ENCODE results near the gene CTIF. TPM values are rescaled to one million over a fixed set of nuclear protein-coding genes. Genes with fewer than 3 reads are reported as not detected.

Gene CTIF
- total and polyA plus RNA-seq, 2 experiments from 2014 or later = 8.6 to 14.4 TPM

DNA sequence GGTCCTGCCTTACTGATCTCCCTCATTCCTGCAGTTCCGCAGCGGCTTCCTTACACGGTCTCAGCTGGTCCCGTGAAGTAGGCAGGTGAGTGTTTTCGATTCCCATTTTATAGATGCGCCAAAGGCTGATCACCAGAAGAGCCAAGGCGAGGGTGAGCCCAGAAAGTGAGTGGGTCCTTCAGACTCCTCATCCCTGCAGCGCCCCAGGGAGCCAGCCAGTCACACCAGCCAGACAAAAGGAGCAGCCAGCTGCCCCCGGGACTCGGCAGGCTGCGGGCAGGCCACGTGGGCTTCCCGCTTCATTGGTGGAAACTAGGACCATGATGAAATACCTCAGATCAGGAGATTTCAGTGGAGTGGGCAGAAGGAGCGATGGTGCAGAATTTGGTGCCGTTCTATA lies 326.0 kb downstream of the CTIF start (continued):
- TF ChIP-seq NANOG (IDR thresholded peaks at IDR 0.05; ENCODE audit: borderline replicate concordance) (no peak), ZNF331 (CRISPR knock-in tag; IDR thresholded peaks at IDR 0.05; ENCODE audit: low read depth) (no peak), ZNF114 (CRISPR knock-in tag; IDR thresholded peaks at IDR 0.05) (no peak), CREB1 (CRISPR knock-in tag; IDR thresholded peaks at IDR 0.05; ENCODE audit: low read depth) (no peak), STAT1 (IDR thresholded peaks at IDR 0.05; ENCODE audit: unreplicated experiment) (no peak)

DNA sequence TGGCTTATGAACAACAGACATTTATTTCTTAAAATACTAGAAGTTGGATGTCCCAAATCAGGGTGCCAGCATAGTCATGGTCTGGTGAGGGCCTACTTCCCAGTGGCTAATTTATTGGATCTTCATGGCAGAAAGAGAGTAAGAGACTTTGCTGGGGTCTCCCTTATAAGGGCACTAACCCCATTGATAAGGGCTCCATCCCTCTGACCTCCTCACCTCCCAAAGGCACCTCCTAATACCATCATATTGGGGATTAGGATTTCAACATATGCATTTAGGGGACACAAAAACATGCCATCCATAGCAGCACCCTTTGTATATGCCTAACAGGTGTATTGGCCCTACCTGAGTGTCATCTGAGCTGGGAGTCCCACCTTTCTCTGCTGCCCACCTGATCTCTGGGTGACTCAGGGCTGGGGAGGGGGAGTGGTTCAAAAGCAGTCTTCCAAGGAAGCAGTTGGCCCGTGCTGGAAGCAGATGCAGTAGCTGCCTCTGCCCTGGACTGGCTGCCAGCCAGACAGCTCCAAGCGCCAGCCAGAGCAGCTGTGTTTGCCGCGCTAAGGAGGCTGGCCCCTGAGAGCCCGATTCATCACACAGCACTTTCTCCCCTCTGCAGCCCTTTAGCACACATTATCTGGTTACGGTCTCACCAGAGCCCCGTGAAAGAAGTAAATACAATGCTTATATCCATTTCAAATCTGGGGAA lies 327.4 kb downstream of the CTIF start:
- ATAC-seq = no peak
- Mint-ChIP-seq H3K27me3 (ENCODE audit: insufficient read depth, low read depth, poor library complexity) (peaks cover 16% of the 10 kb centered on the region), H3K4me3 (no peak overlapping the region), H3K9me3 (no peaks in the 10 kb centered on the region; the same call in 2 of the 3 replicates), H3K4me1 (peaks cover 5% of the 10 kb centered on the region), H3K27ac (no peak overlapping the region), H3K36me3 (ENCODE audit: low read depth) (no peaks in the 10 kb centered on the region)
- no peaks in the 10 kb centered on the region for H3F3A ChIP-seq (replicated peaks; ENCODE audit: low read depth)
- no peak for DNase-seq (ENCODE audit: low spot score)
- H3K27ac ChIP-seq (ENCODE audit: low read depth) = no peak overlapping the region
- no peak overlapping the region for H3K4me2 ChIP-seq
- H3K79me2 ChIP-seq (replicated peaks; ENCODE audit: insufficient read depth) = no peaks in the 10 kb centered on the region
- H3K27me3 ChIP-seq (ENCODE audit: insufficient read depth) = no peaks in the 10 kb centered on the region
- H3K4me1 ChIP-seq (ENCODE audit: insufficient read depth) = 0 out of 2 replicates have a peak, but pooled peaks cover under 1% of the 10 kb centered on the region
- H3K36me3 ChIP-seq (ENCODE audit: insufficient read depth) = no peaks in the 10 kb centered on the region
- no peak overlapping the region for H2AFZ ChIP-seq
- H4K20me1 ChIP-seq (replicated peaks; ENCODE audit: insufficient read depth) = no peaks in the 10 kb centered on the region
- no peaks in the 10 kb centered on the region for H3K9me2 ChIP-seq (ENCODE audit: insufficient read depth)
- H3K4me3 ChIP-seq = no peak overlapping the region
- TF ChIP-seq POLR2AphosphoS5 (IDR thresholded peaks at IDR 0.05; ENCODE audit: low read depth) (no peak), ZNF331 (CRISPR knock-in tag; IDR thresholded peaks at IDR 0.05; ENCODE audit: low read depth) (no peak), NANOG (IDR thresholded peaks at IDR 0.05; ENCODE audit: borderline replicate concordance) (no peak), JUNB (IDR thresholded peaks at IDR 0.05; ENCODE audit: unreplicated experiment) (no peak), STAT1 (IDR thresholded peaks at IDR 0.05; ENCODE audit: unreplicated experiment) (no peak), EZH2 (IDR thresholded peaks at IDR 0.05; ENCODE audit: low read depth, unreplicated experiment) (no peak), EZH2phosphoT487 (IDR thresholded peaks at IDR 0.05; ENCODE audit: unreplicated experiment) (no peak)
- TF ChIP-seq, protein P1, sequence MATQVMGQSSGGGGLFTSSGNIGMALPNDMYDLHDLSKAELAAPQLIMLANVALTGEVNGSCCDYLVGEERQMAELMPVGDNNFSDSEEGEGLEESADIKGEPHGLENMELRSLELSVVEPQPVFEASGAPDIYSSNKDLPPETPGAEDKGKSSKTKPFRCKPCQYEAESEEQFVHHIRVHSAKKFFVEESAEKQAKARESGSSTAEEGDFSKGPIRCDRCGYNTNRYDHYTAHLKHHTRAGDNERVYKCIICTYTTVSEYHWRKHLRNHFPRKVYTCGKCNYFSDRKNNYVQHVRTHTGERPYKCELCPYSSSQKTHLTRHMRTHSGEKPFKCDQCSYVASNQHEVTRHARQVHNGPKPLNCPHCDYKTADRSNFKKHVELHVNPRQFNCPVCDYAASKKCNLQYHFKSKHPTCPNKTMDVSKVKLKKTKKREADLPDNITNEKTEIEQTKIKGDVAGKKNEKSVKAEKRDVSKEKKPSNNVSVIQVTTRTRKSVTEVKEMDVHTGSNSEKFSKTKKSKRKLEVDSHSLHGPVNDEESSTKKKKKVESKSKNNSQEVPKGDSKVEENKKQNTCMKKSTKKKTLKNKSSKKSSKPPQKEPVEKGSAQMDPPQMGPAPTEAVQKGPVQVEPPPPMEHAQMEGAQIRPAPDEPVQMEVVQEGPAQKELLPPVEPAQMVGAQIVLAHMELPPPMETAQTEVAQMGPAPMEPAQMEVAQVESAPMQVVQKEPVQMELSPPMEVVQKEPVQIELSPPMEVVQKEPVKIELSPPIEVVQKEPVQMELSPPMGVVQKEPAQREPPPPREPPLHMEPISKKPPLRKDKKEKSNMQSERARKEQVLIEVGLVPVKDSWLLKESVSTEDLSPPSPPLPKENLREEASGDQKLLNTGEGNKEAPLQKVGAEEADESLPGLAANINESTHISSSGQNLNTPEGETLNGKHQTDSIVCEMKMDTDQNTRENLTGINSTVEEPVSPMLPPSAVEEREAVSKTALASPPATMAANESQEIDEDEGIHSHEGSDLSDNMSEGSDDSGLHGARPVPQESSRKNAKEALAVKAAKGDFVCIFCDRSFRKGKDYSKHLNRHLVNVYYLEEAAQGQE (IDR thresholded peaks at IDR 0.05; ENCODE audit: unreplicated experiment) = no peak
- TF ChIP-seq, protein P2, sequence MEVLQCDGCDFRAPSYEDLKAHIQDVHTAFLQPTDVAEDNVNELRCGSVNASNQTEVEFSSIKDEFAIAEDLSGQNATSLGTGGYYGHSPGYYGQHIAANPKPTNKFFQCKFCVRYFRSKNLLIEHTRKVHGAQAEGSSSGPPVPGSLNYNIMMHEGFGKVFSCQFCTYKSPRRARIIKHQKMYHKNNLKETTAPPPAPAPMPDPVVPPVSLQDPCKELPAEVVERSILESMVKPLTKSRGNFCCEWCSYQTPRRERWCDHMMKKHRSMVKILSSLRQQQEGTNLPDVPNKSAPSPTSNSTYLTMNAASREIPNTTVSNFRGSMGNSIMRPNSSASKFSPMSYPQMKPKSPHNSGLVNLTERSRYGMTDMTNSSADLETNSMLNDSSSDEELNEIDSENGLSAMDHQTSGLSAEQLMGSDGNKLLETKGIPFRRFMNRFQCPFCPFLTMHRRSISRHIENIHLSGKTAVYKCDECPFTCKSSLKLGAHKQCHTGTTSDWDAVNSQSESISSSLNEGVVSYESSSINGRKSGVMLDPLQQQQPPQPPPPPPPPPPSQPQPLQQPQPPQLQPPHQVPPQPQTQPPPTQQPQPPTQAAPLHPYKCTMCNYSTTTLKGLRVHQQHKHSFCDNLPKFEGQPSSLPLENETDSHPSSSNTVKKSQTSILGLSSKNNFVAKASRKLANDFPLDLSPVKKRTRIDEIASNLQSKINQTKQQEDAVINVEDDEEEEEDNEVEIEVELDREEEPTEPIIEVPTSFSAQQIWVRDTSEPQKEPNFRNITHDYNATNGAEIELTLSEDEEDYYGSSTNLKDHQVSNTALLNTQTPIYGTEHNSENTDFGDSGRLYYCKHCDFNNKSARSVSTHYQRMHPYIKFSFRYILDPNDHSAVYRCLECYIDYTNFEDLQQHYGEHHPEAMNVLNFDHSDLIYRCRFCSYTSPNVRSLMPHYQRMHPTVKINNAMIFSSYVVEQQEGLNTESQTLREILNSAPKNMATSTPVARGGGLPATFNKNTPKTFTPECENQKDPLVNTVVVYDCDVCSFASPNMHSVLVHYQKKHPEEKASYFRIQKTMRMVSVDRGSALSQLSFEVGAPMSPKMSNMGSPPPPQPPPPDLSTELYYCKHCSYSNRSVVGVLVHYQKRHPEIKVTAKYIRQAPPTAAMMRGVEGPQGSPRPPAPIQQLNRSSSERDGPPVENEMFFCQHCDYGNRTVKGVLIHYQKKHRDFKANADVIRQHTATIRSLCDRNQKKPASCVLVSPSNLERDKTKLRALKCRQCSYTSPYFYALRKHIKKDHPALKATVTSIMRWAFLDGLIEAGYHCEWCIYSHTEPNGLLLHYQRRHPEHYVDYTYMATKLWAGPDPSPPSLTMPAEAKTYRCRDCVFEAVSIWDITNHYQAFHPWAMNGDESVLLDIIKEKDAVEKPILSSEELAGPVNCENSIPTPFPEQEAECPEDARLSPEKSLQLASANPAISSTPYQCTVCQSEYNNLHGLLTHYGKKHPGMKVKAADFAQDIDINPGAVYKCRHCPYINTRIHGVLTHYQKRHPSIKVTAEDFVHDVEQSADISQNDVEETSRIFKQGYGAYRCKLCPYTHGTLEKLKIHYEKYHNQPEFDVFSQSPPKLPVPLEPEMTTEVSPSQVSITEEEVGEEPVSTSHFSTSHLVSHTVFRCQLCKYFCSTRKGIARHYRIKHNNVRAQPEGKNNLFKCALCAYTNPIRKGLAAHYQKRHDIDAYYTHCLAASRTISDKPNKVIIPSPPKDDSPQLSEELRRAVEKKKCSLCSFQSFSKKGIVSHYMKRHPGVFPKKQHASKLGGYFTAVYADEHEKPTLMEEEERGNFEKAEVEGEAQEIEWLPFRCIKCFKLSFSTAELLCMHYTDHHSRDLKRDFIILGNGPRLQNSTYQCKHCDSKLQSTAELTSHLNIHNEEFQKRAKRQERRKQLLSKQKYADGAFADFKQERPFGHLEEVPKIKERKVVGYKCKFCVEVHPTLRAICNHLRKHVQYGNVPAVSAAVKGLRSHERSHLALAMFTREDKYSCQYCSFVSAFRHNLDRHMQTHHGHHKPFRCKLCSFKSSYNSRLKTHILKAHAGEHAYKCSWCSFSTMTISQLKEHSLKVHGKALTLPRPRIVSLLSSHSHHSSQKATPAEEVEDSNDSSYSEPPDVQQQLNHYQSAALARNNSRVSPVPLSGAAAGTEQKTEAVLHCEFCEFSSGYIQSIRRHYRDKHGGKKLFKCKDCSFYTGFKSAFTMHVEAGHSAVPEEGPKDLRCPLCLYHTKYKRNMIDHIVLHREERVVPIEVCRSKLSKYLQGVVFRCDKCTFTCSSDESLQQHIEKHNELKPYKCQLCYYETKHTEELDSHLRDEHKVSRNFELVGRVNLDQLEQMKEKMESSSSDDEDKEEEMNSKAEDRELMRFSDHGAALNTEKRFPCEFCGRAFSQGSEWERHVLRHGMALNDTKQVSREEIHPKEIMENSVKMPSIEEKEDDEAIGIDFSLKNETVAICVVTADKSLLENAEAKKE (CRISPR knock-in tag; IDR thresholded peaks at IDR 0.05) = no peak
- TF ChIP-seq, protein P3, sequence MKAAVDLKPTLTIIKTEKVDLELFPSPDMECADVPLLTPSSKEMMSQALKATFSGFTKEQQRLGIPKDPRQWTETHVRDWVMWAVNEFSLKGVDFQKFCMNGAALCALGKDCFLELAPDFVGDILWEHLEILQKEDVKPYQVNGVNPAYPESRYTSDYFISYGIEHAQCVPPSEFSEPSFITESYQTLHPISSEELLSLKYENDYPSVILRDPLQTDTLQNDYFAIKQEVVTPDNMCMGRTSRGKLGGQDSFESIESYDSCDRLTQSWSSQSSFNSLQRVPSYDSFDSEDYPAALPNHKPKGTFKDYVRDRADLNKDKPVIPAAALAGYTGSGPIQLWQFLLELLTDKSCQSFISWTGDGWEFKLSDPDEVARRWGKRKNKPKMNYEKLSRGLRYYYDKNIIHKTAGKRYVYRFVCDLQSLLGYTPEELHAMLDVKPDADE (IDR thresholded peaks at IDR 0.05) = no peak
